Activated CD4-positive, alpha-beta T cell treated with anti-CD3 and anti-CD28 coated beads for 24 hours (primary cell): ENCODE data around the gene FYCO1.
A peak's percentile ranks its signal among the peaks of the same experiment; 100 is the strongest.

ENCODE experiments used
- DNase-seq, 2 donors: peaks; one replicate each; pipeline ENCODE4 v3.0.0-alpha.2; 2020; ENCODE audit warnings: low read depth in 2 of 2

Gene FYCO1

GRCh38 chr3:45915518-45916231, 79.9 kb downstream of the FYCO1 start:
- peak; percentile 65 to 66 for DNase-seq

- no peak for DNase-seq
Observed at GRCh38 chr3:45915059-45915439, 80.6 kb downstream of the FYCO1 start.

- DNase-seq, result no peak
Observed at GRCh38 chr3:45914362-45915058, 81.1 kb downstream of the FYCO1 start.

GRCh38 chr3:45912435-45912834, 83.2 kb downstream of the FYCO1 start:
- DNase-seq, result no peak

- DNase-seq, result no peak
Observed at GRCh38 chr3:45911511-45912226, 84.0 kb downstream of the FYCO1 start.

GRCh38 chr3:45910892-45911291, 84.7 kb downstream of the FYCO1 start:
- no peak for DNase-seq

- DNase-seq, result no peak
Observed at GRCh38 chr3:45909542-45909941, 86.1 kb downstream of the FYCO1 start.

- no peak for DNase-seq
Observed at GRCh38 chr3:45908761-45909160, 86.9 kb downstream of the FYCO1 start.

GRCh38 chr3:45907769-45908705, 87.6 kb downstream of the FYCO1 start:
- no peak for DNase-seq

- DNase-seq, result no peak
Observed at GRCh38 chr3:45906681-45907407, 88.8 kb downstream of the FYCO1 start.

- no peak for DNase-seq
Observed at GRCh38 chr3:45905755-45906154, 89.9 kb downstream of the FYCO1 start.

- no peak for DNase-seq
Observed at GRCh38 chr3:45904931-45905330, 90.7 kb downstream of the FYCO1 start.

GRCh38 chr3:45896956-45897355, 98.7 kb downstream of the FYCO1 start:
- DNase-seq, result no peak

GRCh38 chr3:45895686-45896468, 99.7 kb downstream of the FYCO1 start:
- no peak for DNase-seq

- DNase-seq, result no peak
Observed at GRCh38 chr3:45894015-45894414, 101.6 kb downstream of the FYCO1 start.

- DNase-seq, result no peak
Observed at GRCh38 chr3:45892161-45892560, 103.5 kb downstream of the FYCO1 start.

- DNase-seq, result no peak
Observed at GRCh38 chr3:45890405-45890804, 105.2 kb downstream of the FYCO1 start.

- DNase-seq, result no peak
Observed at GRCh38 chr3:45889337-45889736, 106.3 kb downstream of the FYCO1 start.

- no peak for DNase-seq
Observed at GRCh38 chr3:45887759-45888511, 107.7 kb downstream of the FYCO1 start.
